GM20000 (cell line): ENCODE data around the gene SLC22A23.
A peak's percentile ranks its signal among the peaks of the same experiment; 100 is the strongest.

Experiments
- DNase-seq: peaks from one replicate; pipeline ENCODE4 v3.0.0; 2012; ENCODE audit warnings: low spot score
- CTCF ChIP-seq: IDR thresholded peaks from 2 replicates; pipeline ENCODE4 v1.5.1; 2012; ENCODE audit warnings: mild to moderate bottlenecking, control low read depth; ENCODE audit errors: extremely low read depth, missing control alignments

SLC22A23 gene

GRCh38 chr6:3328796-3329195 is 128.1 kb downstream of the SLC22A23 start:
- TF ChIP-seq CTCF: no peak
- DNase-seq: no peak

- DNase-seq: no peak
- TF ChIP-seq CTCF: no peak
These were observed 128.7 kb downstream of the SLC22A23 start for GRCh38 chr6:3328145-3328544.

DNA sequence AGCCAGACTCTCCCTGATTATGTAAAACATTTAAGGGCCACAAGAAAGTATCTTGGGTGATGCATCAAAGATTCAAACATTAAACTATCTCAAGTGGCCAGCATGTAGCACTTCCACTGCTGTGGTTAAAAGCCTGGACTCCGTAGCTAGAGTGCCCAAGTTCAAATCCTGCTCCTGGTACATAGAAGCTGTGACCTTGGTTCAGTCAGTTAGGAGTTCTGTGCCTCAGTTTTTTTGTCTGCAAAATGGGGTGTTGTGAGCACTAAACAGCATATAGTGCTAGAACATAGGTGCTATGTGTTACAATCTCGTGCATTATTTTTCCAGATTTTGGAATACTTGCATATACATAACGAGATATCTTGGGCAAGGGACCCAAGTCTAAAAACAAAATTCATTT is 129.4 kb downstream of the SLC22A23 start:
- no peak for TF ChIP-seq CTCF
- DNase-seq: no peak

DNA sequence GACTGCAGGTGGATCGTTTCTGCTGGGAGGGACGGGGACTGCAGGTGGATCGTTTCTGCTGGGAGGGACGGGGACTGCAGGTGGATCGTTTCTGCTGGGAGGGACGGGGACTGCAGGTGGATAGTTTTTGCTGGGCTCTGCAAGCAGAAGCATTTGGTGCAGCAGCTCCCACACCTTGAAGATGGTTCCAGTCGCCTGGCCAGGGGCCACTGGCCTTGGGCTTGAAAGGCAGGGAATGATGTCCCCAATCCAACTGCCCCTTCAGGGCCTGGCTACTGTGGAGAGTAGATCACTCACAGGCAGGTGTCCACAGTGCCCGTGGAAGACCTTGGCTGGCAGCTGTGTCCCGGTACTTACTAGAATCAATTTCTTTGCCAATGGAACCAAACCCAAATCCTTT is 129.9 kb downstream of the SLC22A23 start:
- DNase-seq: no peak
- TF ChIP-seq CTCF: no peak

DNA sequence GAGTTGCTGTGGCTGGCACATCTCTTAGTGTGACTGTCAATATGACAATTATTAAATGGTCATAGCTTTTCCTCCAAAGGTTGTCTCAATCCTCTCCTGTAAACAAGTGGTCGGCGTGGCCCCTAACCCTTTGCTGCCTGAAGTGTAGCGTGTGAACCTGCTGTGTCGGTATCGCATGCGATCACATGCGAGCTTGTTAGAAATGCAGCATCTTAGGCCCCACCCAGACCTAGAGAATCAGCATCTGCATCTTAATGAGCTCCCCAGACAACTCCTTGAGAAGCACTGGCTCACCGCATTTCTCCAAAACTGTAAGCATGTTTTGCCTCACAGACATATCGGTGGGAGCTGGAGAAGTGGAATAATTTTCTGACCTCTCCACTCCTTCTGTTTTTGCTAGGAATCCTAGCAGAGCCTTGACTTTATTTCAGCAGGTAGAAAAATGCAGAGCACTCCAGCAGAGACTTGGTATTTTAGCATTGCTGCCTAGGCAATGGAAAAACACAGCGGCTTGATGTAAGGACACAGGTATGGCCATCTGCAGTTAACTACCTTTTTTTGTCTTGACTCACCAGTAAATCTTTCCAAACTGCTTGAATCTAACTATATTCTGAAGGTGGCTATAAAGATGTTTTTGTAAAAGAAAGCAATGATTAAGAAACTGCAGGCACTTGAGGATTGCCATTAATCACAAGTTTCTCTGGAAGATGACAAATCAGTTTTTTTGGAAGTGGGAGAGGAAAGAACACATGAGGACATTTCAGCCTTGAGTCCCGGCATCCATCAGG is 130.5 kb downstream of the SLC22A23 start:
- TF ChIP-seq CTCF: no peak

GRCh38 chr6:3325210-3325609 is 131.6 kb downstream of the SLC22A23 start:
- no peak for TF ChIP-seq CTCF
- no peak for DNase-seq

More for the DNA sequence above, 130.5 kb downstream of the SLC22A23 start:
- no peak for DNase-seq

DNA sequence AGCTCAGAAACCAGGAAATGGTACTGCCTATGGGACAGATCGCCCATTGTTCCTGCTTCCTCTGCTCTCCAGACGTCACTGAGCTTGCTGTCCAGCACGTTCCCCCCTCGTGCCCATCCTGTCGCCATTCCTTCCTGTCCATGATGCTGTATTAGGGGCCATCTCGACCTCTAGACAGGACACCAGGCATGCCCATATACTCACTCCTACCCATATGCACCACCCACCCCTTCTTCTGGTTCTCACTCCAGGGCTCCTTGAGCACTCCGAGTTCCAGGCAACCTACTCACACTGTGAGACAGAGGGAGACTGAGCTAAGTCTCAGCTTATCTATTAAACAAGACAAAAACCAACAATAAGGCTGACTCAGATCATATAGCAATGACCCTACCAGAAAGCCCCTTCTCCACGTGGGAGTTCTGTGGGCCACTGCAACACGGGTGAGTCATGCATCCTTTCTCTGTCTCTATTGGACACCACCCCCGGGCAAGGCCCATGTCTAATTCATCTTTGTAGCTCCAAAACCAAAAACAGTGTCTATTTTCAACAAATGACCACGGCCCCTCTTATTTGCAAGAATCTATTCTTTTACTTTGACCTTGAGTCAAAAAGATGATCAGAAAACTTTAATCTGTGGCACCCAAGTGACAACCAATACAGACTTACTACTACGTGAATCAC is 132.4 kb downstream of the SLC22A23 start:
- TF ChIP-seq CTCF: no peak
- peak; percentile 65 for DNase-seq
